GM12878 (cell line): ENCODE data around the gene EIF3A. TPM values are rescaled to one million over a fixed set of nuclear protein-coding genes. Genes with fewer than 3 reads are reported as not detected.
A peak's percentile ranks its signal among the peaks of the same experiment; 100 is the strongest.

Experiments used
- CBX3 ChIP-seq: fragments of 200-600 bp; sonication (generic); IDR thresholded peaks from 2 replicates; pipeline ENCODE4 v1.6.1; 2016; ENCODE audit warnings: low read depth, borderline replicate concordance
- CREM ChIP-seq: IDR thresholded peaks from 2 replicates; pipeline ENCODE4 v1.6.1; 2014; ENCODE audit warnings: antibody characterized with exemption, low read depth
- DPF2 ChIP-seq: fragments of 450-650 bp; IDR thresholded peaks from 2 replicates; pipeline ENCODE4 v1.6.1; 2017; ENCODE audit warnings: mild to moderate bottlenecking
- EZH2 ChIP-seq: IDR thresholded peaks from 2 replicates; pipeline ENCODE4 v1.6.1; 2012; ENCODE audit warnings: low read depth, mild to moderate bottlenecking, control low read depth, inconsistent platforms, low read length, borderline replicate concordance; ENCODE audit not compliant: control insufficient read depth
- GATAD2B ChIP-seq: fragments of 450-650 bp; conservative IDR thresholded peaks from 2 replicates; pipeline ENCODE4 v1.6.1; 2017; ENCODE audit warnings: low read depth, mild to moderate bottlenecking, moderate library complexity
- NFYB ChIP-seq: IDR thresholded peaks from 2 replicates; pipeline ENCODE4 v1.6.1; 2011; ENCODE audit warnings: low read depth, mild to moderate bottlenecking, low read length, improper control_type of control experiment, moderate library complexity; ENCODE audit not compliant: insufficient read depth
- NR2C2 ChIP-seq: IDR thresholded peaks from 2 replicates; pipeline ENCODE4 v1.6.1; 2011; ENCODE audit warnings: borderline replicate concordance, low read depth; ENCODE audit not compliant: control insufficient read depth, insufficient read length
- PAX8 ChIP-seq: fragments of 450-650 bp; IDR thresholded peaks from 2 replicates; pipeline ENCODE4 v1.6.1; 2017; ENCODE audit warnings: mild to moderate bottlenecking, moderate library complexity
- SMC3 ChIP-seq: IDR thresholded peaks from 2 replicates; pipeline ENCODE4 v1.6.1; 2011; ENCODE audit warnings: low read length, improper control_type of control experiment, borderline replicate concordance
- SPI1 ChIP-seq: IDR thresholded peaks from 2 replicates; pipeline ENCODE4 v1.6.1; 2011; ENCODE audit warnings: low read depth, mild to moderate bottlenecking, low read length, moderate library complexity, borderline replicate concordance; ENCODE audit not compliant: insufficient read depth
- TARDBP ChIP-seq: IDR thresholded peaks from 2 replicates; pipeline ENCODE4 v1.6.1; 2016; ENCODE audit warnings: borderline replicate concordance
- ZNF274 ChIP-seq: IDR thresholded peaks from one replicate; pipeline ENCODE4 v1.8.0; 2011; ENCODE audit not compliant: insufficient read length, insufficient read depth
- polyA plus RNA-seq, 11 experiments: library from polyadenylated mRNA; depleted of rRNA in 4 of 11; unstranded in 6 of 11; stranded (reverse) in 5 of 11; fragments of >200 nt; fragmentation: Nextera tagmentation in 4 of 11; fragmentation: Illumina TruSeq in 1 of 11; extraction: Ambion mirVana in 4 of 11; extraction: Trizol in 1 of 11; gene quantifications; 1 replicate in 1 of 11; 2 replicates in 10 of 11; pipeline versions ENCODE4 v1.2.1 to v1.2.3, GENCODE V29; 2011 to 2016; ENCODE audit warnings: inconsistent platforms in 2 of 11, missing spikeins in 2 of 11, low read depth in 1 of 11
- total RNA-seq, 4 experiments: library from RNA; depleted of rRNA in 3 of 4; stranded (reverse); fragments of >200 nt in 3 of 4; fragmentation: Illumina TruSeq in 1 of 4; extraction: Trizol in 1 of 4; gene quantifications; 2 replicates each; pipeline versions ENCODE4 v1.2.1 to v1.2.3, GENCODE V29; 2013 to 2021
- TF ChIP-seq, protein P1 (sequence below): fragments of 450-650 bp; IDR thresholded peaks from 2 replicates; pipeline ENCODE4 v1.6.1; 2018; ENCODE audit warnings: mild to moderate bottlenecking, low read depth, moderate library complexity; ENCODE audit not compliant: partially characterized antibody
- TF ChIP-seq, protein P2 (sequence below): fragments of 450-650 bp; formaldehyde crosslinking; IDR thresholded peaks from 2 replicates; pipeline ENCODE4 v1.5.0; 2022; ENCODE audit warnings: mild to moderate bottlenecking, missing genetic modification characterization
- TF ChIP-seq, protein P3 (sequence below): fragments of 450-650 bp; formaldehyde crosslinking; IDR thresholded peaks from 2 replicates; pipeline ENCODE4 v1.4.0; 2020; ENCODE audit warnings: mild to moderate bottlenecking, moderate library complexity
- TF ChIP-seq, protein P4 (sequence below): IDR thresholded peaks from 2 replicates; pipeline ENCODE4 v1.6.1; 2011; ENCODE audit warnings: borderline replicate concordance, low read depth, mild to moderate bottlenecking, moderate library complexity, mixed read lengths, low read length; ENCODE audit not compliant: insufficient read depth; ENCODE audit errors: extremely low read length
- TF ChIP-seq, protein P5 (sequence below): IDR thresholded peaks from 2 replicates; pipeline ENCODE4 v1.6.1; 2012; ENCODE audit warnings: low read depth, low read length, improper control_type of control experiment

The EIF3A gene
- total and polyA plus RNA-seq, 10 of the 15 experiments (the other 5 are each of a cell fraction or from before 2014, with no cell fraction given): 42.3 to 195 (median 96.3) TPM

DNA sequence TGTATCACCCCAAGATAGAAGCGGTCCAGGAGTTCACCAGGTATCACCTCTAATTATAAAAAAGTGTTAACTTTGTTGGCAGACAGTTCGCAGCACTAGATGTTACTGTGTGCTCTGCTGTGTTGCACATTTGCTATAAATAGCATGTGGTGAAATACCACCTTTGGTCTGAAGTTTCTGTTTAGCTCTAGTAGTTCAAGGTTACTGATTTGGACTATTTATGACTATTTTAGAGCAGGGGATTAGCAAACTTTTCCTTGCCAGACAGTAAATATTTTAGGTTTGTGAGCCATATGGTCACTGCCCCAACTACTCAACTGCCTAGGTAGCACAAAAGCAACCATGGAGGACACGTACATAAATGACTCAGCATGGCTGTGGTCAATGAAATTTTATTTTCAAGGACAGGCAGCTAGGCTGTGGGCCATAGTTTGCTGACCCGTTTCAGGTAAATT is 39.8 kb upstream of the EIF3A start (continued):
- TF ChIP-seq CBX3 (no peak), SMC3 (no peak), NR2C2 (no peak), SPI1 (no peak), DPF2 (peak; percentile 85), GATAD2B (peak; percentile 59), ZNF274 (no peak), PAX8 (no peak), CREM (peak; percentile 74; the same call in 1 of the 2 replicates), EZH2 (no peak), NFYB (no peak), TARDBP (no peak)
- TF ChIP-seq, protein P1, sequence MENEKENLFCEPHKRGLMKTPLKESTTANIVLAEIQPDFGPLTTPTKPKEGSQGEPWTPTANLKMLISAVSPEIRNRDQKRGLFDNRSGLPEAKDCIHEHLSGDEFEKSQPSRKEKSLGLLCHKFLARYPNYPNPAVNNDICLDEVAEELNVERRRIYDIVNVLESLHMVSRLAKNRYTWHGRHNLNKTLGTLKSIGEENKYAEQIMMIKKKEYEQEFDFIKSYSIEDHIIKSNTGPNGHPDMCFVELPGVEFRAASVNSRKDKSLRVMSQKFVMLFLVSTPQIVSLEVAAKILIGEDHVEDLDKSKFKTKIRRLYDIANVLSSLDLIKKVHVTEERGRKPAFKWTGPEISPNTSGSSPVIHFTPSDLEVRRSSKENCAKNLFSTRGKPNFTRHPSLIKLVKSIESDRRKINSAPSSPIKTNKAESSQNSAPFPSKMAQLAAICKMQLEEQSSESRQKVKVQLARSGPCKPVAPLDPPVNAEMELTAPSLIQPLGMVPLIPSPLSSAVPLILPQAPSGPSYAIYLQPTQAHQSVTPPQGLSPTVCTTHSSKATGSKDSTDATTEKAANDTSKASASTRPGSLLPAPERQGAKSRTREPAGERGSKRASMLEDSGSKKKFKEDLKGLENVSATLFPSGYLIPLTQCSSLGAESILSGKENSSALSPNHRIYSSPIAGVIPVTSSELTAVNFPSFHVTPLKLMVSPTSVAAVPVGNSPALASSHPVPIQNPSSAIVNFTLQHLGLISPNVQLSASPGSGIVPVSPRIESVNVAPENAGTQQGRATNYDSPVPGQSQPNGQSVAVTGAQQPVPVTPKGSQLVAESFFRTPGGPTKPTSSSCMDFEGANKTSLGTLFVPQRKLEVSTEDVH: peak; percentile 68
- TF ChIP-seq, protein P2, sequence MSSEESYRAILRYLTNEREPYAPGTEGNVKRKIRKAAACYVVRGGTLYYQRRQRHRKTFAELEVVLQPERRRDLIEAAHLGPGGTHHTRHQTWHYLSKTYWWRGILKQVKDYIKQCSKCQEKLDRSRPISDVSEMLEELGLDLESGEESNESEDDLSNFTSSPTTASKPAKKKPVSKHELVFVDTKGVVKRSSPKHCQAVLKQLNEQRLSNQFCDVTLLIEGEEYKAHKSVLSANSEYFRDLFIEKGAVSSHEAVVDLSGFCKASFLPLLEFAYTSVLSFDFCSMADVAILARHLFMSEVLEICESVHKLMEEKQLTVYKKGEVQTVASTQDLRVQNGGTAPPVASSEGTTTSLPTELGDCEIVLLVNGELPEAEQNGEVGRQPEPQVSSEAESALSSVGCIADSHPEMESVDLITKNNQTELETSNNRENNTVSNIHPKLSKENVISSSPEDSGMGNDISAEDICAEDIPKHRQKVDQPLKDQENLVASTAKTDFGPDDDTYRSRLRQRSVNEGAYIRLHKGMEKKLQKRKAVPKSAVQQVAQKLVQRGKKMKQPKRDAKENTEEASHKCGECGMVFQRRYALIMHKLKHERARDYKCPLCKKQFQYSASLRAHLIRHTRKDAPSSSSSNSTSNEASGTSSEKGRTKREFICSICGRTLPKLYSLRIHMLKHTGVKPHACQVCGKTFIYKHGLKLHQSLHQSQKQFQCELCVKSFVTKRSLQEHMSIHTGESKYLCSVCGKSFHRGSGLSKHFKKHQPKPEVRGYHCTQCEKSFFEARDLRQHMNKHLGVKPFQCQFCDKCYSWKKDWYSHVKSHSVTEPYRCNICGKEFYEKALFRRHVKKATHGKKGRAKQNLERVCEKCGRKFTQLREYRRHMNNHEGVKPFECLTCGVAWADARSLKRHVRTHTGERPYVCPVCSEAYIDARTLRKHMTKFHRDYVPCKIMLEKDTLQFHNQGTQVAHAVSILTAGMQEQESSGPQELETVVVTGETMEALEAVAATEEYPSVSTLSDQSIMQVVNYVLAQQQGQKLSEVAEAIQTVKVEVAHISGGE (CRISPR knock-in tag): no peak
- TF ChIP-seq, protein P3, sequence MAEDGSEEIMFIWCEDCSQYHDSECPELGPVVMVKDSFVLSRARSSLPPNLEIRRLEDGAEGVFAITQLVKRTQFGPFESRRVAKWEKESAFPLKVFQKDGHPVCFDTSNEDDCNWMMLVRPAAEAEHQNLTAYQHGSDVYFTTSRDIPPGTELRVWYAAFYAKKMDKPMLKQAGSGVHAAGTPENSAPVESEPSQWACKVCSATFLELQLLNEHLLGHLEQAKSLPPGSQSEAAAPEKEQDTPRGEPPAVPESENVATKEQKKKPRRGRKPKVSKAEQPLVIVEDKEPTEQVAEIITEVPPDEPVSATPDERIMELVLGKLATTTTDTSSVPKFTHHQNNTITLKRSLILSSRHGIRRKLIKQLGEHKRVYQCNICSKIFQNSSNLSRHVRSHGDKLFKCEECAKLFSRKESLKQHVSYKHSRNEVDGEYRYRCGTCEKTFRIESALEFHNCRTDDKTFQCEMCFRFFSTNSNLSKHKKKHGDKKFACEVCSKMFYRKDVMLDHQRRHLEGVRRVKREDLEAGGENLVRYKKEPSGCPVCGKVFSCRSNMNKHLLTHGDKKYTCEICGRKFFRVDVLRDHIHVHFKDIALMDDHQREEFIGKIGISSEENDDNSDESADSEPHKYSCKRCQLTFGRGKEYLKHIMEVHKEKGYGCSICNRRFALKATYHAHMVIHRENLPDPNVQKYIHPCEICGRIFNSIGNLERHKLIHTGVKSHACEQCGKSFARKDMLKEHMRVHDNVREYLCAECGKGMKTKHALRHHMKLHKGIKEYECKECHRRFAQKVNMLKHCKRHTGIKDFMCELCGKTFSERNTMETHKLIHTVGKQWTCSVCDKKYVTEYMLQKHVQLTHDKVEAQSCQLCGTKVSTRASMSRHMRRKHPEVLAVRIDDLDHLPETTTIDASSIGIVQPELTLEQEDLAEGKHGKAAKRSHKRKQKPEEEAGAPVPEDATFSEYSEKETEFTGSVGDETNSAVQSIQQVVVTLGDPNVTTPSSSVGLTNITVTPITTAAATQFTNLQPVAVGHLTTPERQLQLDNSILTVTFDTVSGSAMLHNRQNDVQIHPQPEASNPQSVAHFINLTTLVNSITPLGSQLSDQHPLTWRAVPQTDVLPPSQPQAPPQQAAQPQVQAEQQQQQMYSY: no peak
- TF ChIP-seq, protein P4, sequence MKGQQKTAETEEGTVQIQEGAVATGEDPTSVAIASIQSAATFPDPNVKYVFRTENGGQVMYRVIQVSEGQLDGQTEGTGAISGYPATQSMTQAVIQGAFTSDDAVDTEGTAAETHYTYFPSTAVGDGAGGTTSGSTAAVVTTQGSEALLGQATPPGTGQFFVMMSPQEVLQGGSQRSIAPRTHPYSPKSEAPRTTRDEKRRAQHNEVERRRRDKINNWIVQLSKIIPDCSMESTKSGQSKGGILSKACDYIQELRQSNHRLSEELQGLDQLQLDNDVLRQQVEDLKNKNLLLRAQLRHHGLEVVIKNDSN: no peak
- TF ChIP-seq, protein P5, sequence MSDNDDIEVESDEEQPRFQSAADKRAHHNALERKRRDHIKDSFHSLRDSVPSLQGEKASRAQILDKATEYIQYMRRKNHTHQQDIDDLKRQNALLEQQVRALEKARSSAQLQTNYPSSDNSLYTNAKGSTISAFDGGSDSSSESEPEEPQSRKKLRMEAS: no peak
